ENCODE data around the gene ZNF785. TPM values are rescaled to one million over a fixed set of nuclear protein-coding genes. Genes with fewer than 3 reads are reported as not detected.

ZNF785 gene
- total and polyA plus RNA-seq, 2 of the 13 experiments (the other 11 are each of a cell fraction or from before 2014, with no cell fraction given) = 0.01 TPM; not detected in 1

DNA sequence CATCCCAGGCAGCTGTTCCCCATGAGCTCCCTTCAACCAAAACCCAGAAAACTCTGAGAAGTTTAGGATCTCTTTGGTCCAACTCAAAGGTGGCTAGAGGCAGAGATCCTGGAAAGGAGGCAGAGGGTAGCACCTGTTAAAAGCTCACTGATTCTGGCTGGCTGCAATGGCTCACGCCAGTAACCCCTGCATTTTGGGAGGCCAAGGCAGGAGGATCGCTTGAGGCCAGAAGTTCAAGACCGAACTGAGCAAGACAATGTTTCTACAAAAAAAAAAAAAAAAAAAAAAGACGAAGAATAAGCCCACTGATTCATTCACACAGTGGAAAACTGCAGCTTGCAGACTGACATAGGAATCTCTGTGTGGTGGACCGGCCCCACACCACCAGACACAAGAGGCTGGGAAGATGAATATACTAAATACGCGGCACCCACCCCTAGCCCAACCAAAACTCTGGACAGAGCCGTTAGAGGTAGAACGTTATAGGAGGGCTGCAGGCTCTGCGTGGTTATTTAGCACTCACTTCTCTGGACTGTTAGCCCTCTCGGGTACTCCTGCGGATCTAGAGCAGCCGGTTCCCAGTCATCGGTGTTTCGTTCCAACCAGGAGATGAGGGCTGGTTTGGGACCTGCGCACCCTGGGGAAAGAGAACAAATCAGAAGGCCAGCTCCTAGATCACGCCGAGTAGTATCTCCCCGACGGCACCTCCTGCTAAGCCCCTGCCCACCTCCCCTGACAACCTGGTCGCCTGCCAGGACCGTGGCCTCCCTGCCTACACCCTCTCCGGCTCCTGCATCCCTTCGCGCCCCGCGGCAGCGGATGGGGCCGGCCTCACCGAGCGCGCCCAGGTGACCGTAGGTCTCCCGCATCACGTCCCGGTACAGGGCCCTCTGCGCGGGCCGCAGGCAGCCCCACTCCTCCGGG is 23.8 kb upstream of the ZNF785 start:
- Histone ChIP-seq H3K4me3 (replicated peaks in 1 of 3; ENCODE audit: insufficient read depth in 1 of 3, low read depth in 2 of 3, low read length in 3 of 3) (peak overlapping the region; percentile 80 to 96 (median 92)), H3K9me3 (ENCODE audit: low read length) (no peaks in the 10 kb centered on the region), H3K27ac (ENCODE audit: extremely low read length, insufficient read depth, low read length) (peak overlapping the region; percentile 92), H3K4me2 (ENCODE audit: low read depth, low read length) (peak overlapping the region; percentile 98), H4K20me1 (ENCODE audit: insufficient read depth, low read length) (no peaks in the 10 kb centered on the region), H3K4me1 (ENCODE audit: insufficient read depth, low read length) (peaks cover 34% of the 10 kb centered on the region), H3K79me2 (ENCODE audit: insufficient read depth, low read length) (peaks cover 18% of the 10 kb centered on the region), H2AFZ (ENCODE audit: low read length) (peak overlapping the region; percentile 84), H3K36me3 (replicated peaks in 1 of 2; ENCODE audit: control insufficient read depth in 1 of 2, insufficient read depth in 2 of 2, low read length in 2 of 2) (peaks cover 11 to 27% of the 10 kb centered on the region in 2 experiments; a peak in 3 of 5 replicates), H3K27me3 (ENCODE audit: control insufficient read depth in 1 of 2, insufficient read depth in 2 of 2, low read length in 2 of 2) (no peaks in the 10 kb centered on the region; a peak in 1 of 5 replicates), H3K9ac (ENCODE audit: insufficient read depth, low read depth, low read length) (peak overlapping the region; percentile 99)
- intact Hi-C loops (cut with micrococcal nuclease; ENCODE audit: unreplicated experiment) = no loop called here
- ChIA-PET CTCF (ENCODE audit: low intra/inter-chr PET ratio, low total read pairs) (no interaction called here), POLR2A (interaction anchor here (1.1 to 3.5 kb wide), 23 partner anchors 11 to 509 kb away, joined by 3 to 46 read pairs (median 6); partner anchors contain the start of genes FBRS, KAT8, PRR14 and SEPHS2)
- BruUV-seq (replicated peaks) = TSS peak; percentile 78
- in situ Hi-C loops (cut with HindIII; ENCODE audit: extremely low pct_ligation_motif_present, low pct_unique_long_range_greater_than_20kb) = loop anchor here (10.0 kb wide), 1 partner anchor 174 kb away; the partner anchor contains the start of gene DCTPP1
- DNase-seq (ENCODE audit: low spot score) (no peak), ATAC-seq (peak; percentile 69), FAIRE-seq (no peak)
- WGBS (ENCODE audit: low lambda C conversion rate) = 10% methylated on average over 39 of the region's 40 CpGs
- no peak for TF ChIP-seq DZIP1 (CRISPR knock-in tag; IDR thresholded peaks at IDR 0.05)
- no peak for TF ChIP-seq NFKB2 (CRISPR knock-in tag; IDR thresholded peaks at IDR 0.05; ENCODE audit: borderline replicate concordance)
- TF ChIP-seq ARHGAP35 (CRISPR knock-in tag; IDR thresholded peaks at IDR 0.05; ENCODE audit: borderline replicate concordance) = 0 out of 2 replicates have a peak, but pooled peaks have one; percentile 83
- TF ChIP-seq ESRRA (CRISPR knock-in tag; IDR thresholded peaks at IDR 0.05; ENCODE audit: low read depth) = no peak
- TF ChIP-seq ZNF160 (CRISPR knock-in tag; IDR thresholded peaks at IDR 0.05) = no peak
- TF ChIP-seq ONECUT2 (CRISPR knock-in tag; IDR thresholded peaks at IDR 0.05) = no peak
- TF ChIP-seq NFRKB (IDR thresholded peaks at IDR 0.05) = no peak
- TF ChIP-seq, protein P1, sequence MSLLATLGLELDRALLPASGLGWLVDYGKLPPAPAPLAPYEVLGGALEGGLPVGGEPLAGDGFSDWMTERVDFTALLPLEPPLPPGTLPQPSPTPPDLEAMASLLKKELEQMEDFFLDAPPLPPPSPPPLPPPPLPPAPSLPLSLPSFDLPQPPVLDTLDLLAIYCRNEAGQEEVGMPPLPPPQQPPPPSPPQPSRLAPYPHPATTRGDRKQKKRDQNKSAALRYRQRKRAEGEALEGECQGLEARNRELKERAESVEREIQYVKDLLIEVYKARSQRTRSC (CRISPR knock-in tag; IDR thresholded peaks at IDR 0.05; ENCODE audit: low read depth) = peak; percentile 43; the same call in 1 of the 2 replicates
- no peak for TF ChIP-seq DPF2 (CRISPR knock-in tag; IDR thresholded peaks at IDR 0.05; ENCODE audit: borderline replicate concordance, low read depth)
- TF ChIP-seq KDM4B (CRISPR knock-in tag; IDR thresholded peaks at IDR 0.05) = no peak
- TF ChIP-seq, protein P2, sequence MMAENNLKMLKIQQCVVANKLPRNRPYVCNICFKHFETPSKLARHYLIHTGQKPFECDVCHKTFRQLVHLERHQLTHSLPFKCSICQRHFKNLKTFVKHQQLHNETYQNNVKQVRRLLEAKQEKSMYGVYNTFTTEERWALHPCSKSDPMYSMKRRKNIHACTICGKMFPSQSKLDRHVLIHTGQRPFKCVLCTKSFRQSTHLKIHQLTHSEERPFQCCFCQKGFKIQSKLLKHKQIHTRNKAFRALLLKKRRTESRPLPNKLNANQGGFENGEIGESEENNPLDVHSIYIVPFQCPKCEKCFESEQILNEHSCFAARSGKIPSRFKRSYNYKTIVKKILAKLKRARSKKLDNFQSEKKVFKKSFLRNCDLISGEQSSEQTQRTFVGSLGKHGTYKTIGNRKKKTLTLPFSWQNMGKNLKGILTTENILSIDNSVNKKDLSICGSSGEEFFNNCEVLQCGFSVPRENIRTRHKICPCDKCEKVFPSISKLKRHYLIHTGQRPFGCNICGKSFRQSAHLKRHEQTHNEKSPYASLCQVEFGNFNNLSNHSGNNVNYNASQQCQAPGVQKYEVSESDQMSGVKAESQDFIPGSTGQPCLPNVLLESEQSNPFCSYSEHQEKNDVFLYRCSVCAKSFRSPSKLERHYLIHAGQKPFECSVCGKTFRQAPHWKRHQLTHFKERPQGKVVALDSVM (CRISPR knock-in tag; IDR thresholded peaks at IDR 0.05) = peak; percentile 87
- TF ChIP-seq ZNF383 (CRISPR knock-in tag; IDR thresholded peaks at IDR 0.05; ENCODE audit: borderline replicate concordance) = no peak; the same call in 1 of the 2 replicates
- TF ChIP-seq TFDP1 (CRISPR knock-in tag; IDR thresholded peaks at IDR 0.05; ENCODE audit: borderline replicate concordance) = no peak
- TF ChIP-seq ZNF138 (CRISPR knock-in tag; IDR thresholded peaks at IDR 0.05; ENCODE audit: low read depth) = peak; percentile 6; the same call in 1 of the 2 replicates
